Heart left ventricle (tissue), 11 donors: ENCODE results near the gene CCDC183. TPM values are rescaled to one million over a fixed set of nuclear protein-coding genes. Genes with fewer than 3 reads are reported as not detected.

Experiments used
- microRNA-seq, 4 donors: library from miRNA; unstranded; fragments of <30 nt; microRNA quantifications; one replicate each; pipeline versions ENCODE4 to v1.2.0, GENCODE V29; 2017 to 2020
- polyA plus RNA-seq, 2 donors: library from polyadenylated mRNA; stranded (reverse); fragments of 200-250 nt; gene quantifications; one replicate each; pipeline ENCODE4 v1.2.3, GENCODE V29; 2013
- total RNA-seq, 9 donors: library from RNA; depleted of rRNA in 2 of 9; stranded (reverse); fragments of >200 nt in 2 of 9; fragmentation: NEBNext Ultra II Directional in 3 of 9; extraction: Animal tissue kit (Norgen Biotek cat#: 25700) in 3 of 9; gene quantifications; one replicate each; pipeline versions ENCODE4 v1.1.0 to v1.2.4, GENCODE V29; 2016 to 2023
- donor health status: ischemic (EF 13 %, LVEDD 7.1; RV severe dilation, severe dysfunction).
- donor health status: healthy with polysubstance abuse.
- donor health status: DM: no; HTN: yes; CAD: no.
- donor health status: DM: no; HTN: no; CAD: no.
- donor health status: ischemic (EF 25% LVEDD 5.7; RV mildly dilated, moderate dysfunction).
- donor health status: healthy.
- donor health status: DM: yes; HTN: yes; CAD: no.
- donor health status: PGD.
- donor health status: nonischemic (EF 23%, LVEDD 6.1; RV moderate dilation, normal function).

CCDC183 gene
- total and polyA plus RNA-seq, 11 donors, result 0.32 to 4.7 (median 1.4) TPM

Small RNA genes within 50 kb of the gene (microRNA-seq; reads per million reads assigned to microRNA genes)
- gene MIR4292, result 0 reads per million in 4 donors
- 0 to 0.60 (median 0) reads per million in 4 donors for gene MIR6722

Other genes with a start within 250 kb of the CCDC183 start
- 100 to 1,000 TPM in 2 of 9 donors, 10 to 100 TPM in 7; 56.4 to 142 (median 94.0) TPM for gene EGFL7, start 133.4 kb upstream of the CCDC183 start, total RNA-seq
- gene EGFL7, start 133.4 kb upstream of the CCDC183 start, polyA plus RNA-seq, result 100 to 1,000 TPM; 103 to 137 TPM
- 10 to 100 TPM; 52.4 to 90.7 (median 62.5) TPM for gene AGPAT2, start 108.9 kb upstream of the CCDC183 start, total RNA-seq
- gene AGPAT2, start 108.9 kb upstream of the CCDC183 start, polyA plus RNA-seq, result 100 to 1,000 TPM in 1 of 2 donors, 10 to 100 TPM in 1; 88.8 to 122 TPM
- 10 to 100 TPM; 14.4 to 46.3 (median 19.8) TPM for gene DIPK1B, start 83.8 kb upstream of the CCDC183 start, total RNA-seq
- 10 to 100 TPM; 18.1 to 24.4 TPM for gene DIPK1B, start 83.8 kb upstream of the CCDC183 start, polyA plus RNA-seq
- gene LCN10, start 53.4 kb upstream of the CCDC183 start, total RNA-seq, result 10 to 100 TPM in 5 of 9 donors, 1 to 10 TPM in 2, under 1 TPM in 2; 0.50 to 21.5 (median 10.1) TPM
- 10 to 100 TPM; 15.7 to 40.7 TPM for gene LCN10, start 53.4 kb upstream of the CCDC183 start, polyA plus RNA-seq
- 10 to 100 TPM in 5 of 9 donors, 1 to 10 TPM in 3, under 1 TPM in 1; 0.81 to 58.7 (median 15.8) TPM for gene LCN6, start 47.8 kb upstream of the CCDC183 start, total RNA-seq
- gene LCN6, start 47.8 kb upstream of the CCDC183 start, polyA plus RNA-seq, result 100 to 1,000 TPM in 1 of 2 donors, 10 to 100 TPM in 1; 46.1 to 101 TPM
- gene LCN8, start 38.1 kb upstream of the CCDC183 start, total RNA-seq, result not detected
- gene LCN8, start 38.1 kb upstream of the CCDC183 start, polyA plus RNA-seq, result not detected
- 1 to 10 TPM in 3 of 9 donors, under 1 TPM in 2, not detected in 4; 0.64 to 2.8 (median 1.2) TPM for gene LCN15, start 31.8 kb upstream of the CCDC183 start, total RNA-seq
- gene LCN15, start 31.8 kb upstream of the CCDC183 start, polyA plus RNA-seq, result 1 to 10 TPM in 1 of 2 donors, under 1 TPM in 1; 0.65 to 2.4 TPM
- gene TMEM141, start 5.0 kb upstream of the CCDC183 start, total RNA-seq, result 100 to 1,000 TPM in 1 of 9 donors, 10 to 100 TPM in 8; 45.6 to 122 (median 63.3) TPM
- 100 to 1,000 TPM in 1 of 2 donors, 10 to 100 TPM in 1; 86.1 to 116 TPM for gene TMEM141, start 5.0 kb upstream of the CCDC183 start, polyA plus RNA-seq
- 10 to 100 TPM; 59.4 to 82.2 (median 71.6) TPM for gene RABL6, start 11.6 kb downstream of the CCDC183 start, total RNA-seq
- 10 to 100 TPM; 63.5 to 90.8 TPM for gene RABL6, start 11.6 kb downstream of the CCDC183 start, polyA plus RNA-seq
- 1 to 10 TPM; 2.6 to 7.0 (median 6.2) TPM for gene AJM1, start 46.1 kb downstream of the CCDC183 start, total RNA-seq
- 1 to 10 TPM; 2.8 to 5.5 TPM for gene AJM1, start 46.1 kb downstream of the CCDC183 start, polyA plus RNA-seq
- 100 to 1,000 TPM; 230 to 386 (median 266) TPM for gene PHPT1, start 53.1 kb downstream of the CCDC183 start, total RNA-seq
- 100 to 1,000 TPM; 225 to 717 TPM for gene PHPT1, start 53.1 kb downstream of the CCDC183 start, polyA plus RNA-seq
- 1 to 10 TPM; 2.9 to 8.3 (median 6.1) TPM for gene MAMDC4, start 56.0 kb downstream of the CCDC183 start, total RNA-seq
- 10 to 100 TPM in 1 of 2 donors, 1 to 10 TPM in 1; 4.5 to 14.9 TPM for gene MAMDC4, start 56.0 kb downstream of the CCDC183 start, polyA plus RNA-seq
- gene EDF1, start 70.0 kb downstream of the CCDC183 start, total RNA-seq, result 100 to 1,000 TPM; 289 to 467 (median 341) TPM
- 100 to 1,000 TPM; 454 to 605 TPM for gene EDF1, start 70.0 kb downstream of the CCDC183 start, polyA plus RNA-seq
- 10 to 100 TPM in 3 of 9 donors, 1 to 10 TPM in 6; 6.3 to 14.7 (median 9.1) TPM for gene TRAF2, start 90.2 kb downstream of the CCDC183 start, total RNA-seq
- gene TRAF2, start 90.2 kb downstream of the CCDC183 start, polyA plus RNA-seq, result 10 to 100 TPM; 10.6 to 28.3 TPM
- gene FBXW5, start 148.4 kb downstream of the CCDC183 start, total RNA-seq, result 100 to 1,000 TPM; 110 to 388 (median 147) TPM
- 100 to 1,000 TPM; 189 to 206 TPM for gene FBXW5, start 148.4 kb downstream of the CCDC183 start, polyA plus RNA-seq
- 1 to 10 TPM in 7 of 9 donors, not detected in 2; 1.2 to 3.7 (median 1.5) TPM for gene C8G, start 148.9 kb downstream of the CCDC183 start, total RNA-seq
- gene C8G, start 148.9 kb downstream of the CCDC183 start, polyA plus RNA-seq, result 1 to 10 TPM; 1.0 to 3.1 TPM
- gene LCN12, start 155.9 kb downstream of the CCDC183 start, total RNA-seq, result 10 to 100 TPM in 2 of 9 donors, 1 to 10 TPM in 7; 1.9 to 23.7 (median 6.4) TPM
- 1 to 10 TPM in 1 of 2 donors, under 1 TPM in 1; 0.46 to 3.9 TPM for gene LCN12, start 155.9 kb downstream of the CCDC183 start, polyA plus RNA-seq
- 1,000 to 10,000 TPM; 1,152 to 4,769 (median 3,109) TPM for gene PTGDS, start 181.2 kb downstream of the CCDC183 start, total RNA-seq
- 1,000 to 10,000 TPM; 2,982 to 5,295 TPM for gene PTGDS, start 181.2 kb downstream of the CCDC183 start, polyA plus RNA-seq
- 10 to 100 TPM in 2 of 9 donors, 1 to 10 TPM in 5, under 1 TPM in 2; 0.16 to 14.9 (median 2.7) TPM for gene LCNL1, start 186.7 kb downstream of the CCDC183 start, total RNA-seq
- gene LCNL1, start 186.7 kb downstream of the CCDC183 start, polyA plus RNA-seq, result 1 to 10 TPM in 1 of 2 donors, under 1 TPM in 1; 0.14 to 5.8 TPM
- 10 to 100 TPM; 15.0 to 35.3 (median 19.4) TPM for gene PAXX, start 196.1 kb downstream of the CCDC183 start, total RNA-seq
- 10 to 100 TPM; 31.2 to 57.3 TPM for gene PAXX, start 196.1 kb downstream of the CCDC183 start, polyA plus RNA-seq
- 10 to 100 TPM in 1 of 9 donors, 1 to 10 TPM in 8; 1.5 to 16.7 (median 5.0) TPM for gene CLIC3, start 200.2 kb downstream of the CCDC183 start, total RNA-seq
- 10 to 100 TPM in 1 of 2 donors, 1 to 10 TPM in 1; 3.9 to 11.3 TPM for gene CLIC3, start 200.2 kb downstream of the CCDC183 start, polyA plus RNA-seq
- gene ABCA2, start 231.9 kb downstream of the CCDC183 start, total RNA-seq, result 10 to 100 TPM; 19.1 to 44.3 (median 33.4) TPM
- gene ABCA2, start 231.9 kb downstream of the CCDC183 start, polyA plus RNA-seq, result 10 to 100 TPM; 13.1 to 30.6 TPM
- gene FUT7, start 235.8 kb downstream of the CCDC183 start, total RNA-seq, result under 1 TPM in 2 of 9 donors, not detected in 7; 0.15 to 0.48 TPM
- under 1 TPM in 1 of 2 donors, not detected in 1; 0.17 TPM for gene FUT7, start 235.8 kb downstream of the CCDC183 start, polyA plus RNA-seq
- 100 to 1,000 TPM in 1 of 9 donors, 10 to 100 TPM in 8; 45.1 to 114 (median 55.1) TPM for gene NPDC1, start 249.8 kb downstream of the CCDC183 start, total RNA-seq
- gene NPDC1, start 249.8 kb downstream of the CCDC183 start, polyA plus RNA-seq, result 10 to 100 TPM; 38.4 to 71.7 TPM